Neural progenitor cell (in vitro differentiated cells): ENCODE data around the gene SAXO2. TPM values are rescaled to one million over a fixed set of nuclear protein-coding genes. Genes with fewer than 3 reads are reported as not detected.
"Not testable (repeated sequence)": the region's sequence is repeated elsewhere in the genome, so short reads cannot be mapped to it uniquely, and the experiment has no call there.

Source experiments
- DNase-seq: peaks from one replicate; pipeline ENCODE4 v3.0.0-alpha.2; 2016; ENCODE audit warnings: low spot score
- H2AFZ ChIP-seq: fragments of 200-600 bp; sonication (generic); replicated peaks from 2 replicates; pipeline ENCODE4 v1.6.1; 2016; ENCODE audit warnings: antibody characterized with exemption
- H3F3A ChIP-seq: fragments of 200-600 bp; sonication (generic); 2 replicates; pipeline ENCODE4 v1.6.1; 2016; ENCODE audit warnings: antibody characterized with exemption, low read depth
- H3K27ac ChIP-seq: fragments of 200-600 bp; sonication (generic); 2 replicates; pipeline ENCODE4 v1.5.1; 2016; ENCODE audit warnings: mild to moderate bottlenecking
- H3K27me3 ChIP-seq: fragments of 200-600 bp; sonication (generic); 2 replicates; pipeline ENCODE4 v1.6.1; 2016; ENCODE audit warnings: mild to moderate bottlenecking, moderate library complexity
- H3K36me3 ChIP-seq: fragments of 200-600 bp; sonication (generic); 2 replicates; pipeline ENCODE4 v1.5.1; 2016
- H3K4me1 ChIP-seq: fragments of 200-600 bp; sonication (generic); 2 replicates; pipeline ENCODE4 v1.6.1; 2016; ENCODE audit warnings: mixed run types
- H3K4me2 ChIP-seq: fragments of 200-600 bp; sonication (generic); 2 replicates; pipeline ENCODE4 v1.6.1; 2016
- H3K4me3 ChIP-seq: fragments of 200-600 bp; sonication (generic); 2 replicates; pipeline ENCODE4 v1.5.1; 2016
- H3K79me2 ChIP-seq: fragments of 200-600 bp; sonication (generic); 2 replicates; pipeline ENCODE4 v1.6.1; 2016; ENCODE audit warnings: low read depth
- H3K9ac ChIP-seq: fragments of 200-600 bp; sonication (generic); 2 replicates; pipeline ENCODE4 v1.6.1; 2016
- H3K9me3 ChIP-seq: fragments of 200-600 bp; sonication (generic); 2 replicates; pipeline ENCODE4 v1.5.1; 2016; ENCODE audit warnings: low read depth
- H4K20me1 ChIP-seq: fragments of 200-600 bp; sonication (generic); 2 replicates; pipeline ENCODE4 v1.6.1; 2016; ENCODE audit warnings: low read depth
- H3K27ac Mint-ChIP-seq: 3 replicates; pipeline ENCODE4 v1.8.0; 2021; ENCODE audit warnings: mixed read lengths
- H3K27me3 Mint-ChIP-seq: 2 replicates; pipeline ENCODE4 v1.8.0; 2022; ENCODE audit warnings: low read depth, mild to moderate bottlenecking, inconsistent platforms, moderate library complexity, mixed read lengths; ENCODE audit not compliant: insufficient read depth
- H3K36me3 Mint-ChIP-seq: 3 replicates; pipeline ENCODE4 v1.8.0; 2021; ENCODE audit warnings: mixed read lengths
- H3K4me1 Mint-ChIP-seq: 3 replicates; pipeline ENCODE4 v1.8.0; 2021; ENCODE audit warnings: mixed read lengths
- H3K4me3 Mint-ChIP-seq: 3 replicates; pipeline ENCODE4 v1.8.0; 2021; ENCODE audit warnings: mild to moderate bottlenecking, moderate library complexity, mixed read lengths
- H3K9me3 Mint-ChIP-seq: 3 replicates; pipeline ENCODE4 v1.8.0; 2020; ENCODE audit warnings: mixed read lengths
- EZH2 ChIP-seq: fragments of 200-600 bp; sonication (generic); IDR thresholded peaks from 2 replicates; pipeline ENCODE4 v1.6.1; 2017; ENCODE audit warnings: antibody characterized with exemption, mild to moderate bottlenecking, moderate library complexity
- EZH2phosphoT487 ChIP-seq: fragments of 200-600 bp; sonication (generic); IDR thresholded peaks from 2 replicates; pipeline ENCODE4 v1.6.1; 2017; ENCODE audit warnings: antibody characterized with exemption
- total RNA-seq: library from RNA; depleted of rRNA; stranded (reverse); fragments of >200 nt; gene quantifications from 2 replicates; pipeline ENCODE4 v1.2.3, GENCODE V29; 2015; ENCODE audit warnings: low replicate concordance
- TF ChIP-seq, protein P1 (sequence below): fragments of 200-600 bp; sonication (generic); IDR thresholded peaks from 2 replicates; pipeline ENCODE4 v1.5.1; 2017; ENCODE audit warnings: antibody characterized with exemption, mild to moderate bottlenecking

The SAXO2 gene
- total RNA-seq, 1 donor from 2014 or later = 0.06 TPM

DNA sequence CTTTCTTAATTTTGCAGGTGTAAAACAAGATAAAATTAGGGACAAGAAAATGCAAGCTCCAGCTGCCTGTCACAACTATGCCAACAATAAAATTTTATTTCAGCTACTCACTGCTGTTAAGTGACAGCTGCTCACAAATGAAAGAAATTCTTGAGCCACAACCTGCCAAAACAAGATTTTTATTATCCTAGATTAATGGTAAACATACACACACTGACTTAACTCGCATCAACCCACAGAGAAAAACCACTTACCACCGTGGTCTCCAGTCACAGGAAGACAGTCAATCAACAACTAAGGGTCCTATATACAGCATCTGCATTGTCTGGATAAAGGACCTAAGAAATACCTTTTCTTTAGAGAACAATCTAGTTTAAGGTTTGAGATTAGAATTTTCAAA lies 31.4 kb upstream of the SAXO2 start:
- Histone ChIP-seq H2AFZ (no peak overlapping the region), H3K9me3 (no peaks in the 10 kb centered on the region), H4K20me1 (peaks cover 12% of the 10 kb centered on the region), H3K79me2 (no peaks in the 10 kb centered on the region), H3K4me3 (no peak overlapping the region), H3K9ac (no peak overlapping the region), H3K27me3 (no peaks in the 10 kb centered on the region), H3K36me3 (peaks cover 17% of the 10 kb centered on the region), H3K27ac (peak overlapping the region; percentile 8), H3F3A (no peaks in the 10 kb centered on the region), H3K4me1 (peaks cover 9% of the 10 kb centered on the region), H3K4me2 (no peak overlapping the region)
- Mint-ChIP-seq H3K27me3 (no peaks in the 10 kb centered on the region), H3K9me3 (no peaks in the 10 kb centered on the region), H3K4me1 (peaks cover 13% of the 10 kb centered on the region), H3K27ac (no peak overlapping the region), H3K4me3 (no peak overlapping the region), H3K36me3 (peaks cover 19% of the 10 kb centered on the region)
- TF ChIP-seq, protein P1, sequence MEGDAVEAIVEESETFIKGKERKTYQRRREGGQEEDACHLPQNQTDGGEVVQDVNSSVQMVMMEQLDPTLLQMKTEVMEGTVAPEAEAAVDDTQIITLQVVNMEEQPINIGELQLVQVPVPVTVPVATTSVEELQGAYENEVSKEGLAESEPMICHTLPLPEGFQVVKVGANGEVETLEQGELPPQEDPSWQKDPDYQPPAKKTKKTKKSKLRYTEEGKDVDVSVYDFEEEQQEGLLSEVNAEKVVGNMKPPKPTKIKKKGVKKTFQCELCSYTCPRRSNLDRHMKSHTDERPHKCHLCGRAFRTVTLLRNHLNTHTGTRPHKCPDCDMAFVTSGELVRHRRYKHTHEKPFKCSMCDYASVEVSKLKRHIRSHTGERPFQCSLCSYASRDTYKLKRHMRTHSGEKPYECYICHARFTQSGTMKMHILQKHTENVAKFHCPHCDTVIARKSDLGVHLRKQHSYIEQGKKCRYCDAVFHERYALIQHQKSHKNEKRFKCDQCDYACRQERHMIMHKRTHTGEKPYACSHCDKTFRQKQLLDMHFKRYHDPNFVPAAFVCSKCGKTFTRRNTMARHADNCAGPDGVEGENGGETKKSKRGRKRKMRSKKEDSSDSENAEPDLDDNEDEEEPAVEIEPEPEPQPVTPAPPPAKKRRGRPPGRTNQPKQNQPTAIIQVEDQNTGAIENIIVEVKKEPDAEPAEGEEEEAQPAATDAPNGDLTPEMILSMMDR = no peak
- TF ChIP-seq EZH2phosphoT487 = no peak
- no peak for TF ChIP-seq EZH2
- DNase-seq = no peak

DNA sequence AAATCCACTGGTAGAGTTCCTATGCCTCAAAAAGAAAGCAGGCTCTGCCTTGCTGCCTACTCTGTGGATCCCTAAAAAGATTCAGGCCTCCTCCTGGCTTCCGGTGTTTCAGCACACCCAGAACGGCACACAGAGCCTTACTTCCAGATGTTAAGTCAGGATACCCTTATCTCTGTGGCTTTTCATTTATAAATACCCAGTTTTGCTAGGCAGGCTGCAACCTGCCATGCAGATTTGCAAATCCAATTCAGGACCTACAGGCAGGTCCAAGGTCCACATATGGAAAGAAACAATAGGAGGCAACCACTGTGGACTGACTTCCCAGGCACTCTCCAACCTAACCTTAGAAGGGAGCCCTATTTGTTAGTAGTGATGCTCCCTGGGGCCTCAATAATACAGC lies 30.8 kb upstream of the SAXO2 start:
- no peak overlapping the region for H3K9ac ChIP-seq
- no peak overlapping the region for H3K4me3 ChIP-seq
- H3K27ac ChIP-seq = no peak overlapping the region
- peaks cover 12% of the 10 kb centered on the region for H4K20me1 ChIP-seq
- no peaks in the 10 kb centered on the region for H3K9me3 ChIP-seq
- H3F3A ChIP-seq = no peaks in the 10 kb centered on the region
- H3K27me3 ChIP-seq = no peaks in the 10 kb centered on the region
- H3K36me3 Mint-ChIP-seq = peaks cover 17% of the 10 kb centered on the region
- no peak overlapping the region for H3K4me2 ChIP-seq
- TF ChIP-seq EZH2phosphoT487 = no peak
- TF ChIP-seq EZH2 = no peak
- TF ChIP-seq, protein P1 = no peak
- H3K79me2 ChIP-seq = no peaks in the 10 kb centered on the region
- H3K9me3 Mint-ChIP-seq = no peaks in the 10 kb centered on the region
- H3K4me1 ChIP-seq = peaks cover 9% of the 10 kb centered on the region
- peak; percentile 4 for DNase-seq
- H2AFZ ChIP-seq = no peak overlapping the region
- peaks cover 13% of the 10 kb centered on the region for H3K4me1 Mint-ChIP-seq
- H3K4me3 Mint-ChIP-seq = no peak overlapping the region
- H3K36me3 ChIP-seq = peaks cover 17% of the 10 kb centered on the region
- no peaks in the 10 kb centered on the region for H3K27me3 Mint-ChIP-seq
- H3K27ac Mint-ChIP-seq = no peak overlapping the region

- H3K4me1 Mint-ChIP-seq, H3K27me3 ChIP-seq, H3K9me3 Mint-ChIP-seq, H3K27me3 Mint-ChIP-seq, H3K79me2 ChIP-seq, H3K36me3 ChIP-seq, H2AFZ ChIP-seq, DNase-seq, H3K4me2 ChIP-seq, H3K27ac Mint-ChIP-seq, H3K4me1 ChIP-seq, H3K4me3 ChIP-seq, H3K27ac ChIP-seq, H3F3A ChIP-seq, H3K4me3 Mint-ChIP-seq, H3K9me3 ChIP-seq, H3K9ac ChIP-seq: not testable (repeated sequence)
- H3K36me3 Mint-ChIP-seq = peaks cover 22% of the 10 kb centered on the region
- H4K20me1 ChIP-seq = peaks cover 11% of the 10 kb centered on the region
These were observed 24.6 kb upstream of the SAXO2 start for GRCh38 chr15:82237944-82238534.

DNA sequence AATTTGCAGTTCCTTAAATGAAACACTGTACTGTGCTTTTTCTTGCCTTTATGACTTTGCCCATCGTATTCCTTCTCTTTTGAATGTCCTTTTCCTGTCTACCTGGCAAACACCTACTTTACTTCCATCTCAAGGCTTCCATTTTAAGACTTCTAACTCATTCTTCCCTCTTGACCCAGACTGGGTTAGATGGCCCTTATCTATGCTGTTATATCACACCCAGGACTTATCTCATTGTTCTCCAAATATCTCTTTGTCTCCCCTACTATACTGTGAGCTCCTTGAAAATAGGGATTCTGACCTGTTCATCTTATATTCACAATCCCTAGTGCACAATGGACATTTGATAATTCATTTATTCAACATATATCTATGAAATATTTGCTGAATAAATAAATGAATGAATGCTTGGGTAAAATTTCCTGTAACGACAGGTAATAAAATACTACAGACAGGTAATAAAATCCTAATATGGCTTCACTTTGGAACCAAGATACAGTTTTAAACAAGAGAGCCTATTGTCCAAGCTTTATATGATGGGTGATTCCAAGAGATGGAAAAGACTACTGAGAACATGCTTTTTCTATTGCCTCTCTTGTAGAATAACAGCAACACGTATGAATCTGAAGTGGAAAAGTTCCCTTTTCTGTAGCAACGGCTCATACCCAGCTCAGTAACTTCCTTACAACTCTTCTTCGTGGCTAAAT lies 22.8 kb upstream of the SAXO2 start:
- Histone ChIP-seq H3F3A (no peaks in the 10 kb centered on the region), H3K4me3 (no peak overlapping the region), H3K27me3 (no peaks in the 10 kb centered on the region), H4K20me1 (no peaks in the 10 kb centered on the region), H3K79me2 (no peaks in the 10 kb centered on the region), H3K9me3 (no peaks in the 10 kb centered on the region), H3K9ac (no peak overlapping the region), H3K36me3 (no peaks in the 10 kb centered on the region), H3K4me2 (no peak overlapping the region), H3K27ac (no peak overlapping the region), H2AFZ (no peak overlapping the region), H3K4me1 (no peaks in the 10 kb centered on the region)
- Mint-ChIP-seq H3K4me1 (no peaks in the 10 kb centered on the region), H3K4me3 (no peak overlapping the region), H3K36me3 (peaks cover 24% of the 10 kb centered on the region), H3K27me3 (no peaks in the 10 kb centered on the region), H3K9me3 (no peaks in the 10 kb centered on the region), H3K27ac (no peak overlapping the region)
- TF ChIP-seq, protein P1 = no peak
- TF ChIP-seq EZH2 (no peak), EZH2phosphoT487 (no peak)
- DNase-seq = no peak

DNA sequence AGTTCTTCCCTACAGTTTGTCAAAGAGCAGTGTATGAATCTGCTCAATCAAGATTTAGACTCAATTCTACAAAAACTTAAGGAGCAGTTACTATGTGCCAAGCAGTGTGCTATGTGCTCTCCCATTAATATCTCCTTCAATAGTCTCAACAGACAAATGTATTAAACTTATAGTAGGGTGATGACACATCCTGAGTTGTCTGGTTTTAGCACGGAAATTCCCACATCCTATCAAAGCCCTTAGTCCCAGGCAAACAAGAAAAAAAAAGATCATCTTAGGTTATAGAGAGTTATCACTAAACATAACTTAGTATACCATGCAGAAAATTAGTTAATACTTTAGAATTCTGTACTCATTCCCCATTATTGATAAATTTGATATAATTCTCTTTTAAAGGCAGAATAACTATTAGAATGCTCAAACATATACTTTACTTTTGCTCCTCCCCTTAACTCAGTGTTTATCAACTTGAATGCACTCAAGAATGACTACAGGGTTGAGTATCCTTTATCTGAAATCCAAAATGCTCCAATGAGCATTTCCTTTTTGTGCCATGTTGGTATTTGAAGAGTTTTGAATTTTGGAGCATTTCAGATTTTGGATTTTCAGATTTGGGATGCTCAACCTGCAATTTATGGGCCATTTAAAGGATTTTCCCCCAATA lies 20.6 kb upstream of the SAXO2 start:
- not testable (repeated sequence) for H3K4me2 ChIP-seq, H3K9ac ChIP-seq, H3K9me3 ChIP-seq, H3K4me3 ChIP-seq, H3K79me2 ChIP-seq, H3F3A ChIP-seq, H3K27ac ChIP-seq, H3K4me1 ChIP-seq, H3K27ac Mint-ChIP-seq, DNase-seq, H3K36me3 ChIP-seq, H3K27me3 Mint-ChIP-seq, H4K20me1 ChIP-seq, H3K4me1 Mint-ChIP-seq, H3K9me3 Mint-ChIP-seq, H3K27me3 ChIP-seq, H3K4me3 Mint-ChIP-seq, H2AFZ ChIP-seq
- peaks cover 19% of the 10 kb centered on the region for H3K36me3 Mint-ChIP-seq
